Measurements from ENCODE around the gene CRB2.

DNA sequence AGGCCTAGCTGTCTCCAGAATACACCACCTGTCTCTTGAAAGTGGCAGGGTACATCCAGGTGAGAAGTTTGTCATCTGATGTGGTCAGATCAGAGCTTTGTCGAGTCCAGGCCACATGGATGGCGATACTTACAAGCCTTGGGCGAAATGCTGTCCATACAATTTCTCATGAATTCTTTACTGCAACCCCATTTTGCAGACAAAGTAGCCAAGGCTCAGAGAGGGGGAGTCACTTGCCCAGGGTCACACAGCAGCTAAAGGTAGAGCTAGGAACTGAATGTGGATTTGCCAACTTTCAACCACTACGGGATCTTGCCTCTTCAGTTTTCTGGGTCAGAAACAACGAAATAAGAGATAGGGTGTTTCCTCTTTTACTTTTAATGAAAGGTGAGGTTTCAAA is 35.2 kb downstream of the CRB2 start:
- TF ChIP-seq CTCF (conservative IDR thresholded peaks at IDR 0.05 in 1 of 2, IDR thresholded peaks at IDR 0.05 in 1 of 2; ENCODE audit: low read depth in 1 of 2, low read length in 2 of 2), result no peak
- no peak for TF ChIP-seq EZH2 (IDR thresholded peaks at IDR 0.05; ENCODE audit: low read length, missing control alignments)

All from fibroblast of lung (primary cell).